ENCODE measurements around the gene FAM200B.

FAM200B gene

DNA sequence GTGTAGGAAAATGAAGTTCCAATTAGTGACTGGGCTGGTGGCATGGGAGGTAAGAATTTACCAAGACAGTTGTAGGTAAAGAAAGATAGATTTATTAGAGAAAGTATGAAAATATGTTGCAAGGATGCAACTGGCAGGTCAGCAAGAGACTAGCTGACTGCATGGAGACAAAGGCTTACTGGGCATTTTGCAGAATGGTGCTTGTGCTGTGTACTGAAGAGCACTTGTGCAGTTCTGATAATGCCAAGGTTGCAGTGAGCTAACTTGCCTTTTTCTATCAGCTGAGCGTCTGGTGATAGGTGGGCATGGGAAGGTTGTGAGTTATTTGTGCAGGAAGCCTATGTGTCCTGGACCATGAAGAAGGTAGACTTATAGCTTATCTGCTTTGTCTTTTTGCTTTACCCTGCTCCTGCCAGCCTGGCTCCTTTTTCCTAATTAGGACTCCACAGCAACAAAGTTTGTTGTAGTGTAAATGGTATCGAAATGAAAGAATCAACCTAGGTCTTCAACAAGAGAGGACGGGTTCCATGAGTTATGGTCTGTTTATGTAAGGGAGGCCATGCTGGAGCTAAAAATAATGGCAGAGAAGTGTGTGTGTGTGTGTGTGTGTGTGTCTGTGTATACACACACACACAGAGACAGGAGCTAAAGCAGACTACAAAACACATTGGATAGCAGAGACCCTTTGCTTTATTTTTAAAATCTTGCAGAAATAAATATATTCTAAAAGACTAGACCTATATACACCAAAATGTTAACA lies 36.2 kb downstream of the FAM200B start:
- TF ChIP-seq POLR2AphosphoS5 (IDR thresholded peaks at IDR 0.05; ENCODE audit: low read depth, low read length) = no peak
- TF ChIP-seq SIN3A (IDR thresholded peaks at IDR 0.05; ENCODE audit: borderline replicate concordance, insufficient read depth, low read length) = no peak
- no peak for TF ChIP-seq FOXP2 (optimal IDR thresholded peaks at IDR 0.05; ENCODE audit: borderline replicate concordance, extremely low read depth, extremely low read length, insufficient read depth)
- TF ChIP-seq, protein P1, sequence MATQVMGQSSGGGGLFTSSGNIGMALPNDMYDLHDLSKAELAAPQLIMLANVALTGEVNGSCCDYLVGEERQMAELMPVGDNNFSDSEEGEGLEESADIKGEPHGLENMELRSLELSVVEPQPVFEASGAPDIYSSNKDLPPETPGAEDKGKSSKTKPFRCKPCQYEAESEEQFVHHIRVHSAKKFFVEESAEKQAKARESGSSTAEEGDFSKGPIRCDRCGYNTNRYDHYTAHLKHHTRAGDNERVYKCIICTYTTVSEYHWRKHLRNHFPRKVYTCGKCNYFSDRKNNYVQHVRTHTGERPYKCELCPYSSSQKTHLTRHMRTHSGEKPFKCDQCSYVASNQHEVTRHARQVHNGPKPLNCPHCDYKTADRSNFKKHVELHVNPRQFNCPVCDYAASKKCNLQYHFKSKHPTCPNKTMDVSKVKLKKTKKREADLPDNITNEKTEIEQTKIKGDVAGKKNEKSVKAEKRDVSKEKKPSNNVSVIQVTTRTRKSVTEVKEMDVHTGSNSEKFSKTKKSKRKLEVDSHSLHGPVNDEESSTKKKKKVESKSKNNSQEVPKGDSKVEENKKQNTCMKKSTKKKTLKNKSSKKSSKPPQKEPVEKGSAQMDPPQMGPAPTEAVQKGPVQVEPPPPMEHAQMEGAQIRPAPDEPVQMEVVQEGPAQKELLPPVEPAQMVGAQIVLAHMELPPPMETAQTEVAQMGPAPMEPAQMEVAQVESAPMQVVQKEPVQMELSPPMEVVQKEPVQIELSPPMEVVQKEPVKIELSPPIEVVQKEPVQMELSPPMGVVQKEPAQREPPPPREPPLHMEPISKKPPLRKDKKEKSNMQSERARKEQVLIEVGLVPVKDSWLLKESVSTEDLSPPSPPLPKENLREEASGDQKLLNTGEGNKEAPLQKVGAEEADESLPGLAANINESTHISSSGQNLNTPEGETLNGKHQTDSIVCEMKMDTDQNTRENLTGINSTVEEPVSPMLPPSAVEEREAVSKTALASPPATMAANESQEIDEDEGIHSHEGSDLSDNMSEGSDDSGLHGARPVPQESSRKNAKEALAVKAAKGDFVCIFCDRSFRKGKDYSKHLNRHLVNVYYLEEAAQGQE (IDR thresholded peaks at IDR 0.05; ENCODE audit: insufficient read depth in 1 of 2, low read depth in 2 of 2, low read length in 2 of 2) = no peak
- TF ChIP-seq TAF1 (IDR thresholded peaks at IDR 0.05; ENCODE audit: borderline replicate concordance, insufficient read depth, low read length) = no peak

DNA sequence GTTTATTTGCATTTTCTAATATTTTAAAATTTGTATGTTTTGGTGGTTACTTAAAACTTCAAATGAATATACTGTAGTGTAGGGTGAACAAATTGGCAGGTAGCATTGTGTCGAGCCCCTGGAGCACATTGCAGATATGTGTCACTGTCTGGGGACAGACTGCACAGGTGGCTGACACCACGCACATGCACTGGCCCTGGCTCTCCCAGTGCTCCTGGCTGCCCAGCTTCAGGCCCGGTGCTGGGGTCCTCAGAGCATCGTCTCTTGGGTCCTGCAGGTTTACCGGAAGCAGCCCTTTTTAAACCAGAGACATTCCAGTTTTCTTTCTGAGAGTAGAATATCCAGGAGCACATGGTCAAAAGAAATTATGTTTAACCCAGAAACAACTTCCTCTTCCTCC lies 36.8 kb downstream of the FAM200B start:
- TF ChIP-seq TAF1 (IDR thresholded peaks at IDR 0.05; ENCODE audit: borderline replicate concordance, insufficient read depth, low read length) (no peak), FOXP2 (optimal IDR thresholded peaks at IDR 0.05; ENCODE audit: borderline replicate concordance, extremely low read depth, extremely low read length, insufficient read depth) (no peak), SIN3A (IDR thresholded peaks at IDR 0.05; ENCODE audit: borderline replicate concordance, insufficient read depth, low read length) (no peak), POLR2AphosphoS5 (IDR thresholded peaks at IDR 0.05; ENCODE audit: low read depth, low read length) (no peak)
- TF ChIP-seq, protein P1 (IDR thresholded peaks at IDR 0.05; ENCODE audit: insufficient read depth in 1 of 2, low read depth in 2 of 2, low read length in 2 of 2) = no peak

DNA sequence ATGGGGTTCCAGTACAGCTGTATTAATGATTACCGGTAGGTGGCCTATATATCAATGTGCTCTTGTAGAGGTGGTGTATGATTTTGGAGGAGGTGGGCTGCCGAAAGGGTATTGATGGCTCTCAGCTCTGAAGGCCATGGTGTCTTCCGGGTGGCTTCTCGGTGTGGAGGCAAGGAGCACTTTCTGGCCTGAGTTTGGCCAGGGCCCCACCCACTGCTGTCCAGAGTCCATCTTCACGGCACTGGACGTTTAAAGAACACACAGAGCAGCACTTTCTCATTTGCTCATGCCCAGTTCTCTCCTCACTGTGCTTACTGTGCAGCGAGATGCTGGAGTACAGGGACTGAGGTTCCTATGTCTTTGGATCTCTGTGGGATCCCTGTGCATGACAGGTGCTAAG lies 37.3 kb downstream of the FAM200B start:
- TF ChIP-seq, protein P1 (IDR thresholded peaks at IDR 0.05; ENCODE audit: insufficient read depth in 1 of 2, low read depth in 2 of 2, low read length in 2 of 2) = no peak
- TF ChIP-seq TAF1 (IDR thresholded peaks at IDR 0.05; ENCODE audit: borderline replicate concordance, insufficient read depth, low read length) (no peak), POLR2AphosphoS5 (IDR thresholded peaks at IDR 0.05; ENCODE audit: low read depth, low read length) (no peak), FOXP2 (optimal IDR thresholded peaks at IDR 0.05; ENCODE audit: borderline replicate concordance, extremely low read depth, extremely low read length, insufficient read depth) (no peak), SIN3A (IDR thresholded peaks at IDR 0.05; ENCODE audit: borderline replicate concordance, insufficient read depth, low read length) (no peak)

DNA sequence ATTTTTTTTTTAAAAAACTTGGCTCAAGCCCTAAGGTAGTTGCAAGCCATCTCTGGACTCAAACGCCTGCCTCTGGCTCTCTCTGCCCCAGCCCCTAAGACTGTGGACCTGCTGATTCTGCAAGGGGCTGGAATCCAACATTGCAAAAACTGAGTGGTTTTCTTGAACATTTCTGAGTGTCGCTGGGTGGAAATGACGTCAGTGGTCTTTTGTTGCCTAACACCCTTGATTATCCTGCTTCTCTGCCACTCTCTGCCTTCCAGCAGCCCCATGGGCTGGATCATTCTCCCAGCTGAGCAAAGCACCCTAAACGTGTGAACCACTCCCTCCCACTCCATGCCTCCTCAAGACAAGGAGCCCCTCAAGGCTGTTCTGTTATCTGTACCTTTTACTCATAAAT lies 37.9 kb downstream of the FAM200B start:
- TF ChIP-seq TAF1 (IDR thresholded peaks at IDR 0.05; ENCODE audit: borderline replicate concordance, insufficient read depth, low read length) (no peak), SIN3A (IDR thresholded peaks at IDR 0.05; ENCODE audit: borderline replicate concordance, insufficient read depth, low read length) (no peak), POLR2AphosphoS5 (IDR thresholded peaks at IDR 0.05; ENCODE audit: low read depth, low read length) (no peak), FOXP2 (optimal IDR thresholded peaks at IDR 0.05; ENCODE audit: borderline replicate concordance, extremely low read depth, extremely low read length, insufficient read depth) (no peak)
- TF ChIP-seq, protein P1 (IDR thresholded peaks at IDR 0.05; ENCODE audit: insufficient read depth in 1 of 2, low read depth in 2 of 2, low read length in 2 of 2) = no peak

Measured in PFSK-1 (cell line).